MCF 10A (cell line): Measurements from ENCODE around the gene SYNGAP1. TPM values are rescaled to one million over a fixed set of nuclear protein-coding genes. Genes with fewer than 3 reads are reported as not detected.

Experiments
- BruUV-seq: library from RNA; stranded (reverse); fragments of 400-500 nt; replicated peaks from 2 replicates; lab custom pipeline; 2021; lab: Mats Ljungman, UMichigan
- CTCF ChIA-PET: fragments of 300-600 bp; sonication (Branson Sonifier 250); formaldehyde crosslinking; extraction: SDS; loops from one replicate; lab custom pipeline; 2021; ENCODE audit warnings: antibody characterized with exemption, inconsistent platforms; lab: Yijun Ruan, JAX
- POLR2A ChIA-PET: fragments of 300-600, 350-650 bp; sonication (Branson Sonifier 250); formaldehyde crosslinking; extraction: SDS; loops from one replicate; lab custom pipeline; 2020; ENCODE audit warnings: antibody characterized with exemption, inconsistent platforms; lab: Yijun Ruan, JAX
- DNase-seq: peaks from one replicate; pipeline ENCODE4 v3.0.0-alpha.2; 2018; ENCODE audit not compliant: unreplicated experiment
- H3K27ac Mint-ChIP-seq: one replicate; pipeline ENCODE4 v1.8.0; 2022; ENCODE audit warnings: mild to moderate bottlenecking, low read depth, mixed read lengths; ENCODE audit not compliant: unreplicated experiment
- H3K27me3 Mint-ChIP-seq: one replicate; pipeline ENCODE4 v1.8.0; 2022; ENCODE audit warnings: mixed read lengths; ENCODE audit not compliant: insufficient read depth, unreplicated experiment
- H3K36me3 Mint-ChIP-seq: one replicate; pipeline ENCODE4 v1.8.0; 2022; ENCODE audit warnings: mild to moderate bottlenecking, moderate library complexity, mixed read lengths; ENCODE audit not compliant: insufficient read depth, unreplicated experiment
- H3K4me1 Mint-ChIP-seq: one replicate; pipeline ENCODE4 v1.8.0; 2022; ENCODE audit warnings: mixed read lengths; ENCODE audit not compliant: insufficient read depth, unreplicated experiment
- H3K4me3 Mint-ChIP-seq: one replicate; pipeline ENCODE4 v1.8.0; 2022; ENCODE audit warnings: mild to moderate bottlenecking, moderate library complexity, mixed read lengths; ENCODE audit not compliant: unreplicated experiment
- H3K9me3 Mint-ChIP-seq: one replicate; pipeline ENCODE4 v1.8.0; 2022; ENCODE audit warnings: mixed read lengths; ENCODE audit not compliant: unreplicated experiment
- CTCF ChIP-seq: fragments of 200-600 bp; IDR thresholded peaks from one replicate; pipeline ENCODE4 v1.8.0; 2022; ENCODE audit warnings: antibody characterized with exemption, mild to moderate bottlenecking; ENCODE audit not compliant: unreplicated experiment
- intact Hi-C: fragments of 100-400 bp; cut with micrococcal nuclease; formaldehyde crosslinking; loops from 2 replicates; pipeline ENCODE4 v1.14.1; 2022
- total RNA-seq: library from RNA; stranded (reverse); gene quantifications from 2 replicates; pipeline ENCODE4 v1.2.3, GENCODE V29; 2022

The SYNGAP1 gene
- total RNA-seq, 1 experiment from 2014 or later: 6.7 TPM

GRCh38 chr6:33390173-33390572 is 29.7 kb upstream of the SYNGAP1 start:
- BruUV-seq: no TSS peak
- DNase-seq: no peak
- Mint-ChIP-seq H3K27ac (peak overlapping the region; percentile 72), H3K4me3 (no peak overlapping the region), H3K4me1 (peaks cover 26% of the 10 kb centered on the region), H3K9me3 (no peaks in the 10 kb centered on the region), H3K27me3 (no peaks in the 10 kb centered on the region), H3K36me3 (no peaks in the 10 kb centered on the region)
- POLR2A ChIA-PET: interaction anchor here (0.6 to 1.9 kb wide), 20 partner anchors 9 to 1200 kb away, joined by 3 to 16 read pairs (median 4); partner anchors contain the start of genes B3GALT4, CUTA, ITPR3 and PBX2
- CTCF ChIA-PET: interaction anchor here (0.8 to 1.6 kb wide), 12 partner anchors 8 to 195 kb away, joined by 3 to 14 read pairs (median 5); no protein-coding TSS in a partner anchor
- intact Hi-C loops: loop anchor here (2.0 kb wide), 1 partner anchor 29 kb away; the partner anchor contains the start of gene CUTA
- no peak for TF ChIP-seq CTCF

GRCh38 chr6:33390767-33391277 is 29.0 kb upstream of the SYNGAP1 start:
- POLR2A ChIA-PET: interaction anchor here (0.6 to 1.9 kb wide), 25 partner anchors 10 to 1195 kb away, joined by 3 to 16 read pairs (median 3); partner anchors contain the start of genes B3GALT4, BAK1, CUTA and ITPR3
- no peaks in the 10 kb centered on the region for H3K36me3 Mint-ChIP-seq
- no peaks in the 10 kb centered on the region for H3K9me3 Mint-ChIP-seq
- CTCF ChIA-PET: interaction anchor here (0.6 to 1.6 kb wide), 24 partner anchors 9 to 223 kb away, joined by 3 to 14 read pairs (median 5); no protein-coding TSS in a partner anchor
- BruUV-seq: TSS peak; percentile 87
- no peak for DNase-seq
- H3K4me1 Mint-ChIP-seq: peaks cover 33% of the 10 kb centered on the region
- H3K27ac Mint-ChIP-seq: peak overlapping the region; percentile 72
- TF ChIP-seq CTCF: no peak
- no peaks in the 10 kb centered on the region for H3K27me3 Mint-ChIP-seq
- H3K4me3 Mint-ChIP-seq: peak overlapping the region; percentile 81
- intact Hi-C loops: loop anchor here (1.0 to 2.0 kb wide), 4 partner anchors 19 to 46 kb away; partner anchors contain the start of gene CUTA

- Mint-ChIP-seq H3K27ac (peak within 1 kb of the TSS; percentile 72), H3K36me3 (no peaks in the 10 kb centered on the region), H3K4me3 (peak within 1 kb of the TSS; percentile 81), H3K27me3 (no peaks in the 10 kb centered on the region), H3K9me3 (no peaks in the 10 kb centered on the region), H3K4me1 (peaks cover 37% of the 10 kb centered on the region)
- ChIA-PET CTCF (interaction anchor here (0.6 to 1.6 kb wide), 21 partner anchors 9 to 222 kb away, joined by 3 to 14 read pairs (median 5); no protein-coding TSS in a partner anchor), POLR2A (interaction anchor here (0.6 to 2.0 kb wide), 27 partner anchors 11 to 1196 kb away, joined by 3 to 16 read pairs (median 4); partner anchors contain the start of genes B3GALT4, BAK1, CUTA and ITPR3)
- intact Hi-C loops: loop anchor here (1.0 to 2.0 kb wide), 4 partner anchors 19 to 46 kb away; partner anchors contain the start of gene CUTA
- DNase-seq: peak; percentile 99
- peak; percentile 89 for TF ChIP-seq CTCF
- no TSS peak for BruUV-seq
These were observed 28.5 kb upstream of the SYNGAP1 start, which contains the start of gene KIFC1 for GRCh38 chr6:33391278-33391921. Gene KIFC1, plus strand, starts transcription at chr6:33391823. Its CDS starts 163 bp downstream, at chr6:33391986.
